Tibial artery (tissue), 4 donors: ENCODE measurements around the gene ALOX5AP.

Experiments used
- DNase-seq, 2 donors: peaks; one replicate each; pipeline ENCODE4 v3.0.0-alpha.2; 2019
- H3K27ac ChIP-seq, 2 donors: fragments of 200-600 bp; sonication (generic) in 1 of 2; 1 replicate in 1 of 2; 2 replicates in 1 of 2; pipeline ENCODE4 v1.5.1; 2018 to 2019; ENCODE audit warnings: mild to moderate bottlenecking in 1 of 2
- H3K27me3 ChIP-seq, 2 donors: fragments of 200-600 bp; sonication (generic) in 1 of 2; one replicate each; pipeline versions ENCODE4 v1.5.1 to v1.6.0; 2016 to 2019
- H3K36me3 ChIP-seq, 3 donors: fragments of 200-600 bp; sonication (generic) in 2 of 3; one replicate each; pipeline ENCODE4 v1.5.1; 2016 to 2019; ENCODE audit warnings: mild to moderate bottlenecking in 2 of 3
- H3K4me1 ChIP-seq, 4 donors: fragments of 200-600 bp; sonication (generic) in 2 of 4; 1 replicate in 3 of 4; 2 replicates in 1 of 4; pipeline ENCODE4 v1.5.1; 2016 to 2019
- H3K4me3 ChIP-seq, 2 donors: fragments of 200-600 bp; sonication (generic) in 1 of 2; 1 replicate in 1 of 2; 2 replicates in 1 of 2; pipeline ENCODE4 v1.5.1; 2018 to 2019; ENCODE audit warnings: mild to moderate bottlenecking in 2 of 2
- H3K9me3 ChIP-seq, 3 donors: fragments of 200-600 bp; sonication (generic) in 1 of 3; one replicate each; pipeline ENCODE4 v1.5.1; 2016 to 2019
- CTCF ChIP-seq, 2 experiments: fragments of 200-600 bp in 1 of 2; fragments of 450-650 bp in 1 of 2; IDR thresholded peaks; one replicate each; pipeline ENCODE4 v1.5.1; 2017 to 2019; ENCODE audit warnings: antibody characterized with exemption in 2 of 2, mild to moderate bottlenecking in 1 of 2, moderate library complexity in 1 of 2
- intact Hi-C: fragments of 100-400 bp; cut with DNase I; formaldehyde crosslinking; loops from one replicate; pipeline ENCODE4 v1.15.0; 2023; ENCODE audit warnings: low total_unique reads

ALOX5AP gene

DNA sequence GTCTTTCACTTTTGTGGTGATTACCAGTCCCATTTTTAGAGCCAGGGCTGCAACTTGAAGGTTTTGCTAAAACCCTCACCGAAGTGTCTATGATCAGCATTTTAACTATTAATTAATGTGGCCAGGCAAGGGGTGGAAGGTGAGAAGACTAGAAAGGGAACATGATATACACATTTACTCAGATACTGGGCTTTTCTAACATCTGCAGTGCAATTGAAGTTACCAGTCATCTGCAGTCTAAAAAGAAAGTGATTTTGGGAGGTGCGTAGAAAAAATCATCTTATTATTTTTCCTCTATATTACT, 481 bp downstream of the ALOX5AP start:
- Histone ChIP-seq H3K36me3 (no peaks in the 10 kb centered on the region), H3K27me3 (no peaks in the 10 kb centered on the region), H3K27ac (no peak overlapping the region), H3K4me3 (peak overlapping the region; percentile 8 to 13), H3K9me3 (no peaks in the 10 kb centered on the region), H3K4me1 (peaks cover 0 to under 1% (median 0%) of the 10 kb centered on the region in 4 donors)
- intact Hi-C loops: no loop called here
- DNase-seq: no peak
- TF ChIP-seq CTCF (IDR thresholded peaks at IDR 0.05): no peak

- H3K36me3 ChIP-seq: no peaks in the 10 kb centered on the region
- H3K4me1 ChIP-seq: no peaks in the 10 kb centered on the region
- intact Hi-C loops: no loop called here
- H3K9me3 ChIP-seq: no peaks in the 10 kb centered on the region
- TF ChIP-seq CTCF (IDR thresholded peaks at IDR 0.05): no peak
- DNase-seq: no peak
- no peak overlapping the region for H3K27ac ChIP-seq
- no peaks in the 10 kb centered on the region for H3K27me3 ChIP-seq
- peak overlapping the region; percentile 8 to 9 for H3K4me3 ChIP-seq
These were observed 1.3 kb downstream of the ALOX5AP start for GRCh38 chr13:30736461-30737320.

- Histone ChIP-seq H3K27ac (no peak overlapping the region), H3K4me3 (peak overlapping the region in 1 of 2 donors; percentile 9), H3K27me3 (no peaks in the 10 kb centered on the region), H3K4me1 (peaks cover 0 to under 1% (median 0%) of the 10 kb centered on the region in 4 donors), H3K36me3 (no peaks in the 10 kb centered on the region), H3K9me3 (no peaks in the 10 kb centered on the region)
- intact Hi-C loops: no loop called here
- no peak for DNase-seq
- no peak for TF ChIP-seq CTCF (IDR thresholded peaks at IDR 0.05)
These were observed 2.4 kb downstream of the ALOX5AP start for GRCh38 chr13:30737511-30738337.

DNA sequence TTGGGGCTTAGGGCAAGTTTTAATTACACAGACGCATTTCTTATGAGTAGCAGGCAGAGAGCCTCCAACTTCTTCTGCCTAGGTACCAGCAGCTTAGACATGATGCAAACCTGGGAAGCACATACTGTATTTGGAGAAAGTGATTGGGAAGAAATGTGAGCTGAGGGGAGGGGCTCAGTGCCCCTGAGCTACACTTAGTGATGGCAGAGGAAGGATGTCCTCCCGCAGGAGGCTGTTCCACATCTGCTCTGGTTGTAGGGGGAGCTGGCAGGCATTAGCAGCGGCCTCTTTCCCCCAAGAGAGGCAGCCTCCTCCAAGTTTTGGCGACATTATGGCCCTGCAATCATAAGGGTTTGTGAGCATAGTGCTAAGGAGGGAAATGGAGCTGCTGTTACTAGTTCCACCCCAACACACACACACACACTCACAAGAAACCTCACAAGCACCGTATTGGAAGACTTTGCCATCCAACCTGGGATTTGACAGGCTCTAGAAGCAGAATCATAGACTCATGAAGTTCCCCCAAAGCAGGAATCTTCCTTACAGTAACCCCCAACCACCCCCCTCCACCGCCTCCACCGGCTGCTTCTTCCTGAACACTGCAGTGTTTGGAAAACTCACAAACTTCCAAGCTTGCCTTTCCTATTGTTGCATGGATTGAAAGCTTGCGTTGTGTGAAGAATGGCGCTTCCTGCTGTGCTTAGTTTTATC, 3.3 kb downstream of the ALOX5AP start:
- Histone ChIP-seq H3K27me3 (no peaks in the 10 kb centered on the region), H3K36me3 (no peaks in the 10 kb centered on the region), H3K9me3 (no peaks in the 10 kb centered on the region), H3K4me3 (no peak overlapping the region), H3K4me1 (peaks cover 2 to 10% (median 8%) of the 10 kb centered on the region in 4 donors), H3K27ac (no peak overlapping the region)
- no peak for DNase-seq
- TF ChIP-seq CTCF (IDR thresholded peaks at IDR 0.05): no peak
- intact Hi-C loops: no loop called here

DNA sequence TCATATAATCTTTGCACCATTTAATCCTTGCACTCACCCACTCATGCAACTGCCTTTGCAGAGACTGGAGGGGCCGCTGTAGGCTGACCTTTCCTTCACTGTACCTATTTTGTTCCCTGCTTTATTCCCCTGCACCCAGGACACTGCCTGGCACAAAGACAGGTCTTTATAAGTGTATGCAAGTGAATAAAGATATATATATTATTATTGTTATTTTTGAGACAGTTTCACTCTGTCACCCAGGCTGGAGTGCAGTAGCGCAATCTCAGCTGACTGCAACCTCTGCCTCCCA, 3.8 kb downstream of the ALOX5AP start:
- Histone ChIP-seq H3K9me3 (no peaks in the 10 kb centered on the region), H3K27ac (no peak overlapping the region), H3K27me3 (no peaks in the 10 kb centered on the region), H3K4me3 (no peak overlapping the region), H3K36me3 (no peaks in the 10 kb centered on the region), H3K4me1 (peaks cover 3 to 15% (median 13%) of the 10 kb centered on the region in 4 donors)
- no peak for DNase-seq
- intact Hi-C loops: no loop called here
- no peak for TF ChIP-seq CTCF (IDR thresholded peaks at IDR 0.05)
